HG03045 (cell line): ENCODE data around the gene NOS1AP.

Experiments used
- ATAC-seq: cut with Tn5 transposase; IDR thresholded peaks from one replicate; pipeline ENCODE4 v1.9.1; 2021; ENCODE audit warnings: mild to moderate bottlenecking, moderate library complexity; ENCODE audit not compliant: unreplicated experiment

Gene NOS1AP

DNA sequence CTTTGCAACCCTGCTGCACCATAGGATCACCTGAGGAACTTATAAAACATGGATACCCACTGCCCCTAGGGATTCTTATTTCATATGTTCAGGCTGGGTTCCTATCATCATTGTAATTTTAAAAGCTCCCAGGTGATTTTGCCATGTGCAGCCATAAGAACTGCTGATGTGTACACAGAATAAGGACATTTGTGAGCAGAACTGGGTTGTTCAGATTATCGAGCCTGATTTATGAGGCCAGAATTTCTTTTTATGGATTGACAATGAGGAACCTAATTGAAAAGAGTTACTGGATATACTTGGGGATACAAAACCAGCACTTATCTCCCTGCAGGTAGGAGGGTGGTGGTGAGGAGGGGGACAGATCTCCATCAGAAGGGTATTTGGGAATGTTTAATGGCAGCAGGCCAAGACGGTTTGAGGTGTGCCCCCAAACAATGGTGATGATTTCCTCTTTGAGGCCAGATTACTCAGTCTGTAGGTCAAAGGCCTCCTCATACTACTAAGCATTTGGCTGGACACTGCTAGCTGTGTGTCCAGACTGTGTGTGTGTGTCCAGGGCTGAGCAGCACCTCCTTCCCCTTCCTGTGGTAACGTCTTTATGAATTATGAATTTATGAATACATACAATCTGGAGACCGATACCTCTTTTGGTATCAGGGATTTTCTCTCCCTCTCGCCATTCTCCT, 18.9 kb downstream of the NOS1AP start:
- no peak for ATAC-seq

DNA sequence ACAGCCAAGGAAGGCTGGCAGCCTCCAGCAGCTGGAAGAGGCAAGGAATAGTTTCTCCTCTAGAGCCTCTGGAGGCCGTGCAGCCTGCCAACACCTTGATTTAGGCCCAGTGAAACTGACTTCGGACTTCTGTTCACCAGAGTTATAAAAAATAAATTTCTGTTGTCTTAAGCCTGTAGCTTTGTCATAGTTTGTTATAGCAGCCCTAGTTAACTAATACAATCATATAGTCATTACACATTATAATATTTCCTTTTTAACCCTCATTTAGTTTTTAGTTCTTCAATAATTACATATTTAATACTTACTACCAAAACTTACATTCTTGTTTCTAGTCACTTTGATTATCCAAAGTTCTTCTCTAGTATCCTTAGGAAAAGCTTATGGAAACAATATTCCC, 20.3 kb downstream of the NOS1AP start:
- no peak for ATAC-seq

DNA sequence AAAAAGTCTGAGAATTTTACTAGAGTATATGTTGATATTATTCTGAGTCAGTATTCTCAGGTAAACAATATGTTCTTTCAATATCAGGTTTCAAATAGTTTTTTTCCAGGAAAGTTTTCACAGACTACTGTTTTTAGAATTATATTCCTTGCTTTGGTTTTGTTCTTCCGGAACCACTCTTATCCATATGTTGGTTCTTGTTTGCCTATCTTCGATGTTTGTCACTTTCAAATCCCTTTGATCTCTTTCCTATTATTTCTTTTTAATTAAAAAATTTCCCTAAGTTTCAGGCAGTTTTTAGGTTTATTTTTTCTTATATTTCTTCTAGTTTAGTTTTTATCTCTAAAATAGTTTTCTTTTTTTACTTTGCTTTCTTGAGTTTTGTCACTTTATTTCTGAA, 20.9 kb downstream of the NOS1AP start:
- ATAC-seq: no peak

DNA sequence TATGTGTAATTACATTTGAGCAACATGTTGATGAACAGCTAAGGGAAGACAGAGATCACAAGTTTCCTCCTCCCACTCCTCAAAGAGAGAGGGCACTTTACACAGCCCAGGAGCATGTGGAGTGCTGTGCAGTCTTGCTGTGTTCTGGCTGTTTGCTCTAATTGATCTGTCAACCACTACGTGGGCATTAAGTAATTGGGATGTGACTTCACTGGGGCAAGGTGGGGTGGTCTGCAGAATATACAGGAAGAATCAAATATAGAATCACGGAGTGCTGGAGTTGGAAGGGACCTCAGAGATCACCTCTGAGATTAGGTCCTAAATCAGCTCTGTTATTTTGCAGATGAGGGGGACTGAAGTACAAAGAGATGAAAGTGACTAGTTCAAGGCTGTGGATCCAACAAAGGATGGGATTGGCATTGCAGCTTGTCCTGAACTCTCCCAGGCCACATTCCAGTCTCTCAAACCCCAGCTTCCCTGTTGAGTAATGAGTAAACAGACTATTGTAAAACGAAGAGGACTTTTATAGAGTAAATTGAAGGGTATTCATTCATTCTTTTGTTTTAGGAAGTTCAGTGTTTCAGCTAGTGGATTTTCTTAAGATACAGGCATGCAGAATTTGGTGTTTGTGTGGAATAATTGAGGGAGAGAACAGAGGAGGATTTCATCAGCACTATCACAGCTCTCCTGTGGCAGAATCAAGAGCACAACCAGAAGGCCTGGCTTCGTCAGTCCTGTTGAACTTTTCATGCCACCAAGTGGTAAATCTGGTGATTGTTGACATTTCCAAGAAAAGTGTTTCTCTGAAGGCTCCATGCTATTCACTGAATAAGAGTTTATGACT, 22.4 kb downstream of the NOS1AP start:
- ATAC-seq: no peak

DNA sequence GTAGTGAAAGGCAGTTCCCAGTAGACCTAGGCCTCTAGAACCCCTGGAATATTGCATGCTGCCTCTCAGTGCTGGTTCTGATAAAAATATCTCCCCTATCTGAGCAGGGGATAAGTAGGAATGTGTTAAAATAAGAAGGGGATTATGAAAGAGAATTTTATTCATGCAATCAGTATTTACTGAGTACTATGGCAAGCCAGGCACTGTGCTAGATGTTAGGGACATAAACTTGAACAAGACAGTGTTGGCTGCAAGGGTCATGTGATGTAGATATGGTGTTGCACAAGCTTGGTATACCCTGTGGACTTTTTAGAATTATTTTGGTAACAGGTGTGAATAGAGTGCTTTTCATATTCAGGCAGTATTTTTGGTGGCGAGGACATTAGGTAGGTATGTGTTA, 23.6 kb downstream of the NOS1AP start:
- ATAC-seq: no peak

DNA sequence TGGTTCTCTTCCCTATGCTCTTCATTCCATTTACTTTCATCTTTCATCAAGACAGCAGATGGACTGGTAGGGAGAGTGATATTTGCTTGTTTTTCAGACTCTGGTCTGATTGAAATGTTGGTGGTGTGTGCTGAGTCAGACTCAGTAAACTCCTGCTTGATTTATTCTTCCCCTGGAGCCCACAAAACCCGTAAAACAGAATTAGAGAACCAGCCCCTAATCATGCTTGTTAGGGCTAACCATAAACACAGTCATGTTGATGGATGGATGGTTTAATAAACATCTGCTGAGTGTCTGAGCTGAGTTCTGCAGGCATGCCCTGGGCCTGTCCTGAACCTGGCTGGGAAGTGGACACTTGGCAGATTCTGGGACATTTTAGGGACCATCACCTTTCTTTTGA, 24.8 kb downstream of the NOS1AP start:
- ATAC-seq: no peak

DNA sequence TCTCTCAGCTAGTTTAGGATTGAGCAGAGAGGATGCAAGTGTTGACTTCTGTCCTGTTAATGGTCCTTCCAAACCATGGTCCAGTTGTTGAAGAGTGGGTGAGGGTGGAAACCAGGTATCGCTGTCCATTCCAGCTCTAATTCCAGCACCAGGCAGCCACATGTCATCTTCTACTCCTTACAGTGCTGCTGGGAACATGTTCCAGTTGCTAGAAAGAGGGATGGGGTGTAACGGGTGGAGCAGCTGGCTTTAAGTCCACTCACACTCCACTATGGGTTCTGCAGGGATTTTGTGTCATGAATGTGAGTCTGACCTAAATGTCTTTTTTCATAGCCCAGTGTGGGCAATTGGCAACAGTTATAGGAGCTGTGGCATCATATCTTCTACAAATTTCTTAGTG, 25.2 kb downstream of the NOS1AP start:
- no peak for ATAC-seq

DNA sequence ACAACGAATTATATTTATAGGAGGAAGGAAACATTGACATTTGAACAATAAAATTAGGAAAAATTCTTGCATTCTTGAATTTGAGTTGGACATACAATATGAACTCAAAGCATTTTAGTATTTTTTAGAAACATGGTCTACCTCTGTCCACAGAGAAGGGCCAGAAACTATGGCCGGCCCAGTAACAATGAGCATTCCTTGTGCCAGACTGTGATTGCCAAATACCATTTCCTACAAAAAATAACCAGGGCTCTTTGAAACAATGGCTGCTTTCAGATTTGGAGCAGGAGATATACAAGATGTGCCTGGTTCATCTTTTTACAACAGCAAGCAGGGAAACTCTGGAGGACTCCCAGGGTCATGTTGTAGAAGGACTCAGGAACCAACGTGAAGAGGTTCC, 38.4 kb downstream of the NOS1AP start:
- ATAC-seq: no peak

DNA sequence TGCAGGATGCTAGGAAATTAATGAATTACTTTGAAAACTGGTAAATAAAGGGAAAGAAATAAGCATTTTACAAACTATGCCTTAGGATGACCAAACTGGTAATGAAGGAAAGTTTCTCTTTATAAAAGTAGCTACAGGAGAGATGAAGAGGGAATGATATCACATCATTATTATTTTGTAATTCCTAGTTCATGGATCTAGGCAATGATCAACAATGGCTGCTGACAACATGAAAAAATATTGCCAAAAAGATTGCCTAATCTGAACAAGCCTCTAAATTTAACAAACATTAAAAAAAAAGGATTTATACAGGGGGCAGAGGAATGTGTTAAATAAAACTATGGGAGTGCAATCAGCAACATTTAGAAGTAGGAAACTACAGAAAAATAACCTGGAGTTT, 38.9 kb downstream of the NOS1AP start:
- ATAC-seq: no peak

DNA sequence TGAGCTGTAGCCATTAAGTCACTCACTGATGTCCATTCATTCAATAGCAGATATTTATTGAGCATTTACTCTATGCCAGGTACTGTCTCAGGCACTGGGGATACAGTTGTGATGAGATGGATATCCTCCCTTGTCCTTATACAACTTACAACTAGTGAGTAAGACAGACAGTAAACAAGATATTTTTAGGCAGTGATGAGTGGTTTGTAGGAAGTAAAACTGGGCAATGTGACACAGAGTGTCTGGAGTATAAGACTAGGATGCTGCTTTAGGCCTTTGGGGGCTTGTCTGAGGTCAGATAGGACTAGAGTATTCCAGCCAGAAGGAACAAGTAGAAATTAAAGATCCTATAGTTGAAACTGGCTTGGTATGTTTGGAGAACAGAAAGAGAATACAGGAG, 41.4 kb downstream of the NOS1AP start:
- ATAC-seq: no peak

DNA sequence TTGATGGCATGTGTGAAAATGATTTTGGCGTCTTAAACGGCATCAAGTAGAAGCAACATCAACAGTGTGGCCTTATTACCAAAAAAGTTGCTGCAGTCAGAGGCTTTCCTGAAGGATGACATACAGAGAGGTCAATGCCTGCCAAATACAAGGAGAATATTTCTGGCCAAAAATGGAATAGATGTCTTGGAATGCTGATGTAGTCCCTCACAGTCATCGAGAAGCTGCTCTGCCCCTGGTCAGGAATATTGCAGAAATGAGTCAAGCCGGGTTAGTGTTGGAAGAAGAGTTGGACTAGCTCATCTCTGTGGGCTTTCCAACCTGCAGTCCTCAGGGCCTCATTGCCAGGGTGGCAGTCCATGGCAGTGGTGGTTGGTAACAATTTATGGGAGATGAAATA, 42.1 kb downstream of the NOS1AP start:
- ATAC-seq: no peak

DNA sequence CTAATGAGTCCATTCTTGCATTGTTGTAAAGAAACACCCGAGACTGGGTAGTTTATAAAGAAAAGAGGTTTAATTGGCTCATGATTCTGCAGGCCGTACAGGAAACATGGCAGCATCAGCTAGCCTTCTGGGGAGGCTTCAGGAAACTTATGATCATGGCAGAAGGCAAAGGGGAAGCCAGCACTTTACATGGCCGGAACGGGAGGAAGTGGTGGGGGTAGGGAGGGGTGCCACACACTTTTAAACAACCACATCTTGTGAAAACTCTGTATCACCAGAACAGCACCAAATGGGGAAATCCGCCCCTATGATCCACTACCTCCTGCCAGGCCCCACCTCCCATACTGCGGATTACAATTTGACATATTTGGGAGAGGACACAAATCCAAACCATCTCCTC, 43.9 kb downstream of the NOS1AP start:
- ATAC-seq: no peak

DNA sequence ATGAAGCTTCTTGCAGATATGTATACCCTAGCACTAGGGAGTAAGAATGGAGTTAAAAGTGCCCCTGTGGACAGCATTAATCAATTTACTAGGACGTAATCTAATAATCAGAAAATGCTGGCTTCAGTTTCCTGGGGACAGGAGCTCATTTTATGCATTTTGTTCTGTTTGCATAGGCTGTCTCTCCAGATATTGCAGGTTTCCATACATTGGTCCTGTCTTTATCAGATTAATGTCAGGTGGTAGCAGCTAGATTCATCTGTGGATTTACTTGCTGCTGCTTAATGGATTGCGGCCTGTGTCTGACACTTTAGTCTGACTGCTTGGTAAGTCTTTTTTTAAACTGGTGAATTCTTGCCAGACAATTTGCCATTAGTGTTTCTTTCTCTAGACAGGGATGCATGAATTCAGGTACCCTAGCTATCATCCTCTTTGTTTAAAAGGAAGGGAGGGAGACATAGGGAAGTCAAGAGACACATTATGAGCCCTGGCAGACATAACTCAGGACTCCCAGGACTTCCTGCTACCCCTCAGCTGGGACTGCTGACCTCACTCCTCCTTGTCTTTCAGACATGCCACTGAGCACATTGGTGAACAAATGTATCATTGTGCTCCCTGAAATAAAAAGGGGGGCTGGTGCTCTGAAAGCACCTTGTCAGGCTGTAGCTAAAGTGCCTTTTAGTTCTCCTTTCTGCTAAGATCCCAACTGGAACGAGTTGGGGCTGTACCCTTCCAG, 47.7 kb downstream of the NOS1AP start:
- ATAC-seq: no peak

DNA sequence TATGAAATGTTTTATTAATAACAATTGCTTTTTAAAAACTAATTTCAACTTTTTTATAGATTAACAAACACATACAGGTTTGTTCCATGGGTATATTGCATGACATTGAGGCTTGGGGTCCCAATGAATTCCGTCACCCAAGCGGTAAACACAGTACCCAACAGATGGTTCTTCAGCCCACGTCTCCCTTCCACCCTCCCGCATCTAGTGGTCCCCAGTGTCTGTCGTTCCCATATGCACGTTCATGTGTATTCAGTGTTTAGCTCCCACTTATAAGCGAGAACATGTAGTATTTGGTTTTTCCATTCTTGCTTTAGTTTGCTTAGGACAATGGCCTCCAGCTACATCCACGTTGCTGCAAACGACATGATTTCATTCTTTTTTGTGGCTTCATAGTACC, 48.6 kb downstream of the NOS1AP start:
- no peak for ATAC-seq

DNA sequence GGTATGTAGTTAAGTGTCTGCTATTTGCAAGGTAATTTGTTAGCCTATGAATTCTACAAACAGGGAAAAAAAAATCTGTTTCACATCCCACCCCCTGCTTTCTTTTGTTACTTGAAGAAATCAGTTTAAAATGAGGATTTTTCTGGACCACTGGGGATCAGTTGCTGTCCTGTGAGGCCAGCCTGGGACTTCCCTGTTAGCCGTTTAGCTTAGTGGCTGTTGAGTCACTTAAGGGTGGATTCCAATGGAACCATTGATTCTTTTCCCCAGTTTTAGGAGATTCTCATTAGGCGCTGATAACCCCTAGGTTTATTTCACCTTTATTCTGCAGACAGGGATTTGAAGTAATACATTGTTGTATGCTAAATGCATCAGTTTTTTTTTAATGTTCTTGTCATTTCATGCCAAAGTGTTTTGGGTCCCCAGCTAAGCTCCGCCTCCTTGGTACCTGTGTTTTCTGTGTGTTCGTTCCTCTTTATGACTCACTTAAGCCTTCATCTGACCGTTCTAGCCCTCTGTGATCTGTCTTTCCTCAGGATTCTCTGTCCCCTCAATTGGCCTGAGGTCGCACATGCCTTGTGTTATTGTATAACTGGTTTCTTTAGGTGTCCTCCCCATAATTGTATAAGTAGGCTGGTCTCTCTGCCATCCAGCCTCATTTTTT, 59.3 kb downstream of the NOS1AP start:
- no peak for ATAC-seq

DNA sequence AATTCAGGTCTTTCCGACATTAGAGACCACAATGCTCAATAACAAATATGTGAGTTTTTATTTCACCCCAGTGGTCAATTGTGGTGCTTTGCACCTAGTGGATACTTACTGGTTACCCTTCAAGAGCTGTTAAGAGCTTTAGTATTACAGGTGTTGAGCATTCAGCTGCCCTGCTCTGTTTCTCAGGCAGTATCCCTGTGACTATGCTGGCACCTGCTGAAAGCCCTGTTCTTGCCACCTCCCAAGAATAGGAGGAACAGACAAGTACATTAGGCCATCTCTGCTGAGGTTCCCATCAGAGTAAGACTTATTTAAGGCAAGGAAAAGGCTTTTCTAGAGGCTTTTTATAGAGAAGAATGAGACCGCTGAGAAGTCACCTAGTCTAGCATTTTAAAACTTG, 60.8 kb downstream of the NOS1AP start:
- no peak for ATAC-seq

DNA sequence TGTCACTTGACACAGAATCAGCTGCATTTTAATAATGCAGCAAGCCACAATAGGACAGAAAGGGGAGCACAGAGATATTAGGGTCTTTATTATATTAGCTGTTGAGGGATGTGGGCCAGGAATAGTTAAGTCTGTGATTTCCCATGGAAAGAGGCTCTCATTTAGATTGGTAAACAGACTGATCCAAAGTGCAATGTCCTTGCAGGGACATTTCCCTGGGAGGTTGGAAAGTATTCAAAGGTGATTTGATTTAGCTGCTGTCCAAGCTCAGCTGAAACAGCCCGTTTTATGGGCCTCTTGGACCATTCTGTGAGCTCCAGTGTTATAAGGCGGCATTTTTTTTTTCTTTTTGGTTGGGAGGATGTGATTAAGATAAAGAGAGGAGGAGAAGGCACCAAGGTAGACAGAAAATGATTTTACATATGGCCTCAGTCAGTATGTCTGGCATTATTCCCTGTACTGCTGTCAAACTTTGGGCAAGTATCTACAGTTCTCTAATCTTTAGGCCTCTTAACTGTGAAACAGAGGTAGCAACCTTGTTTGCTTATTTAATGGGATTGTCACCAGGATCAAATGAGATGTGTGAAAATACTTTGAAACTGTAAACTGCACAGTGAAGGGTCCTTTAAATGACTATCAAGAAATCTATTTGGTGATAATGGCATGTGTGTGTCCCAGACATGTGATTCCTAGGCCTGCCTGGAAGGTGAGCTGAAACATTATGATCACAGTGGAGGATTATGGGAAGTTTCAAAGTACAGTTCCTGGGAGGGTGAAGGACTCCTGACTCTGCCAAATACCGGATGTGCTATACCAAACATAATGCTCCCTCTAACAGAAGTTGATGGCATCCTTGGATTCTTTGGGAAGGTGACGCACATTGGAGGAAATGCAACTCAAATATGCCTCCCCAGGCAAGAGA, 62.2 kb downstream of the NOS1AP start:
- no peak for ATAC-seq

DNA sequence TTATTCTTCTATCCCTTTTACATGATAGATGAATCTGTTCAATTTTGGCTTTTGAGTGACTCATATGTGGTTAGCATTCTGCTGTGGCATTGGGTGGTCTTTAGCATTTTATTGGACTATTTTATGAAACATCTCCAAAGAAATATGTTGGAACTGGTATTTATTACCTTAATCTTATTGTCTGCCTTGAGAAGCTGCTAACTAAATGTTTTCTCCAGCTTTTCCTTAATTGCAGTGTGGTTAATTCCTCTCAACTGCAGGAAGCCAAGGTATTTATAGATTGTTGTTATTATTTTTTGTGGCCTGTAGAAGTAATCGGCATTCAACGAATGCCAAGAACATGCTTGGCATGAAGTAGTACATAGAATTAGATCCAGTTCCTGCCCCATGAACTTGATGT, 64.1 kb downstream of the NOS1AP start:
- ATAC-seq: no peak

DNA sequence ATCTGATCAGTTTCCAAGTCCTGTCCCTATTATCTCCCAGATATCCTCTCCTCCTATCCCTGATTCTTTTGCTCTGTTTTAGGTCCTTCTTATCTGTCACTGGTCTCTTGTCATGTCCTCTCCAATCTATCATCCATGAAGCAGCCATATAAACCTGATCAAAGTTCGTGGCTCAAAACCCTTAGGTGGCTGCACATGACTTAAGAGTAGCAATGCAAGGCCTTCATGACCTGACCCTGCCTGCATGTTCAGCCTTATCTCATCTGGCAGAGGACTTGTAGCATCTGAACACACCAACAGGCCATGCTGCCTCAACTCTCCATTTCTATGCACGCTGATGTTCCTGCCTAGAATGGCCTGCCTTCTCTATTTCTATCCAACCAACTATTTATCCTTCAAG, 65.2 kb downstream of the NOS1AP start:
- no peak for ATAC-seq

DNA sequence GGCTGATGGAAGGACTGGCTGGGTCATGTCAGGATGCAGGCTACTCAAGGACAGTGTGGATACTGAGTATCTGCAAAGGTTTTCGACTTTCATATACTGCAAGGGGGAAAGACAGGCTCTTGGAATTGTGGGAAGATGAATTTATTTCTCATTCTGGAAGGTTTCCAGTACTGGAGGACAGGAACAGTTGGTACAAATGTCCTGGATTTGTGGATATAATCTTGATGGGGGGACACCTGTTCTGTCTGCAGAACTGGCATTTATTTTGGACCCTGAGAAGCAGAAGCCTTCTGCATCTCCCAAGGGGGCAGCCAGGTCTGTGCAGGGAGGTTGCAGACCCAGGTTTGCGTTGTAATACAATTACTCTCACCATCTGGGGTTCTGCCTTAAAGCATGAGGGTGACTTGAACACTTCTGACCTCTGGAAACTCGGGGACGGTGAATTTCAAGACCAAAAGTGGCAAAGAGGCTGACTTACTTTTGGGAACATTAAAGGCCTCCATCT, 65.8 kb downstream of the NOS1AP start:
- ATAC-seq: no peak
